NK-92 (cell line): ENCODE data around the gene KCNK4.
"Not testable (repeated sequence)": the region's sequence is repeated elsewhere in the genome, so short reads cannot be mapped to it uniquely, and the experiment has no call there.

Experiments
- DNase-seq: peaks from one replicate; lab custom pipeline; 2025; ENCODE audit not compliant: unreplicated experiment; lab: John Stamatoyannopoulos, UW

The KCNK4 gene

DNA sequence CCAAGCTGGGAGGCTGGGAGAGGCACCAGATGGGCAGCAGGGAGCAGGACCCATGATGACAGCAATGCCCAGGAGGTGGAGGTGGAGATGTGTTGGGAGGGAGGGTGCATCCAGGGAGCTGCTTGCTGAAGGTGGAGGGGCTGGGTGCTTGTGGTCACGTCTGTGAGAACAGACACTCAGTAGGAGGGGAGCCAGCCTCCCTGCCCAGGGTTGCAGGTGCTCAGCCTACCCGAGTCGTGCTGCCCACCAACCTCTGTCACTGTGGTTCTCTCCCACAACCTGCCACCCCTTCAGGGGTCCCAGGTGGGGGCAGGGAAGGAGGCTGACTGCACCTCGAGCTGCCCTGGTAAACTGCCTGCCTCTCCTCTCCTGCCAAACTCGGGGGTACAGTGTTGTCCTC, 32.3 kb downstream of the KCNK4 start:
- DNase-seq = no peak

- DNase-seq = not testable (repeated sequence)
Observed at GRCh38 chr11:64323984-64324383, 32.9 kb downstream of the KCNK4 start.

- DNase-seq = no peak
Observed at GRCh38 chr11:64324692-64325469, 33.8 kb downstream of the KCNK4 start.

DNA sequence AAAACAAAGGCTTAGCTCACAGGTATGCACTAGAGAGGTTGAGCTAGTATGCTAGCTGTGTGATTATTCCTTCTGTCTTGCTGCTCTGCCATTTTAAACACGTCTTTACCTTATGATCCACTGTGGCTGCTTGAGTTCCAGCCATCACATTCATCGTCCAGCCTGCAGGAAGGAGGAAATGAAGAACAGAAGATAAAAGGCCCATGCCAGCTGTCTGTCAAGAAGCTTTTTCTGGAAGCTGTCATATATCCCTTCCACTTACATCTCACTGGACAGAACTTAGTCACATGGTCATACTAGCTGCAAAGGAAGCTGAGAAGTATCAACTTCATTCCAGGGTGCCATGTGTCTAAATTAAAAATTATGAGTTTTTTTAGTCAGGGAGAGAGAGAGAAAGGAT, 36.3 kb downstream of the KCNK4 start:
- DNase-seq = no peak

DNA sequence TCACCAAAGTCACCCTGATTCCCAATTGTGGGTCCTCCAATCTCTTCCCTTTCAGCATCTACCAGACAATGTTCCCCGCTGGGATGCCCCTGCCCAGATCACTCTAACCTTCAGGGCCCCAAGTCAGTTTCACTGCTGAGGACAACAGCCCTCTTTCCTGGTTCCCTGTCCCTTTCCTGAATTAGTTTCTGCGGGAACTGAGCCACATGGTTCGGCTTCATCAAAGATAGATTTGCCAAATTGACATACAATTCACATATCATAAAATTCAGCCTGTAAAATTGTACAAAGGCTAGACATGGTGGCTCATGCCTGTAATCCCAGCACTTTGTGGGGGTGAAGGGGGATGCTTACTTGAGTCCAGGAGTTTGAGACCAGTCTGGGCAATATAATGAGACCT, 36.9 kb downstream of the KCNK4 start:
- no peak for DNase-seq

DNA sequence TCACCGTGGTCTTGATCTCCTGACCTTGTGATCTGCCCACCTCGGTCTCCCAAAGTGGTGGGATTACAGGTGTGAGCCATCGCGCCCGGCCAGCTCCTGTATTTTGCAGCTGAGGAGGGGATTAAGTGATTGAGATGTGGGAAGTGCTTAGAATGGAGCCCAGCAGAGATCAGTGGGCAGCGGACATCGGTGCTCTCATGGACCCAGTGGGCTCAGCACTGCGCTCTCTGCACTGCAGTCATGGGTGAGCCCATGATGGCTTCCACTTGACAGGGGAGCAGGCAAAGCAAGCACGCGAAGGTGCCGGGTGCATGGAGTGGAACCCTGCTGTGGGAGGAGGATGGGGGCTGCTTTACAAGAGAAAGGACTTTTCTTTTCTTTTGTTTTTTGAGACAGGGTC, 39.8 kb downstream of the KCNK4 start:
- DNase-seq = no peak

DNA sequence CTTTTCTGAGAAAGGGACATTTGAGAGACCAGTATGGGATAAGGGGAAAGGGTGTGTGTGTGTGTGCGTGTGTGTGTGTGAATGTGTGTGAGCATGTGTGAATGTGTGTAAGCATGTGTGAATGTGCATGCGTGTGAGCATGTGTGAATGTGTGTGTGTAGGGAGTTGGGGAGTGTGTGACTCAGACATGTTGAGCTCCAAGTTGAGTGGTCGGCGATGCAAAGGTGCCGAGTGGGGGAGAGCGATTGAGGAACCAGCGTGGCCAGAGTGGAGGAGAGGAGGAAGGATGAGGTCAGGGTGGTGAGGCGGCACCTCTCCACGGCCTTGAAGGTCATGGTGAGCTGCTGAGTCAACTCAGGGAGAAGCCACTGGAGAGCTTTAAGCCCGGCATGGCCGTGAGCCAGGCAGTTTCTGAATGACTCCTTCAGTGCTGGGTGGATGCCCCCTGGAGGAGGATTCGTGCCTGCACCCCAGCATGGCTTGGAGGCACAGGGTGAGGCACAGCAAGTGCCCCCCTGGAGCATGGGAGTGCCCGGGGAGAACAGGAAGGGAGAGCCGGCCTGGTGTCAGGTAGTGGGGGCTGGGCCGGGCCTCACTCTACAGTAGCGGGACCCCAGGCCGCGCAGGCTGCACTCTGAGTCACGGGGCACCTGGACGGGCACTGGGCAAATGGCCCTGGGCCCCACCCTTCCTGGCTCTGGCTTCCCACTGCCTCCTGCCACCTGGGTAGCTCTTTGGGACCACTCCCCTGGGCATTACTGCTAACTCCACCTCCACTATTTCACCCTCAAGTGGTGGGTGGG, 40.7 kb downstream of the KCNK4 start:
- DNase-seq = no peak

DNA sequence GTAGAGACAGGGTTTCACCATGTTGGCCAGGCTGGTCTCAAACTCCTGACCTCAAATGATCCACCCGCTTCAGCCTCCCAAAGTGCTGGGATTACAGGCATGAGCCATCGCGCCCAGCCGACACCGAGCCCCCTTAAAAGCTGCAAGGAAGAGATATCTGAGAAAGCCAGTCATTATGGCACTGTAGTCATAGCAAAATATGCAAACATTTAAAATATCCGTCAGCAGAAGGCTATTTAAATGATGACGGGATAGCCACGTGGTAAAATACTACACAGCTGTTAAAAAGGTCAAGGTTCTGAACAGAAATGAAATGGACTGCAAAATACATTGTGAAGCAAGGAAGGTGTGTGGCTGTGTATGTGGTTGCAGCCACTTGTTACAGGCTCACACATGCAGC, 42.5 kb downstream of the KCNK4 start:
- no peak for DNase-seq

DNA sequence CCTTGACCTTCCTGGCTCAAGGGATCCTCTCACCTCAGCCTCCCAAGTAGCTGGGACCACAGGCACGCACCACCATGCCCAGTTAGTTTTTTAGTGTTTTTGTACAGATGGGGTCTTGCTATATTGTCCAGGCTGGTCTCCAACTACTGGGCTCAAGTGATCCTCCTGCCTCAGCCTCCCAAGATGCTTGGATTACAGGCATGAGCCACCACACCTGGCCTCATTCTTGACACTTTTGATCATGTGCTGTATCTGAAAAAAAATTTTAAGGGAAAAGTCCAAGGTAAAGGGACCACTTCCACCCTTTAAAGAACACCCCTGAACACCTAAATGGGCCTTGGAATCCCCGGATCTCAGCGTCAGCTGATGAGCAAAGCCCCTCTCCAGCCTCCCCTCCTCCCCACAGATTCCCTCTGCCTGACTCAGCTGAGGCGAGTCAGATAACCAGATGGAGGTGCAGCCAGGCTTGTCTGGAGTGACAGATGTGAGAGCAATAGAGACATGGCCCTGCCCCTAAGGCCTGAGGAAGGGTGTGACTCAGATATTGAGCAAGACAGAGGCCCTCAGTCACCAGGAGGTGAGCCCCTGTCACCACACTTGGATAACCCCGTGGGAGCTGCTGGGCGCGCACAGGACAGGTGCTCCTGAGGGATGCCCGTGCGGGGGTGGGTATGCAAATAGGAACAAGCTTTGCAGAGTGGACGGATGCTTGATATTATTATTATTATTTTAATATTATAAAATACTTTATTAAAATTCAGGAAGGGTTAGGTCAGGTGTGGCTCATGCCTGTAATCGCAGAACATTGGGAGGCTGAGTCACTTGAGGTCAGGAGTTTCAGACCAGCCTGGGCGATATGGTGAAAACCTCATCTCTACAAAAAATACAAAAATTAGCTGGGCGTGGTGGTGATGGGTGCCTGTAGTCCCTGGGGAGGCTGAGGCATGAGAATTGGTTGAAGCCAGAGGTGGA, 43.9 kb downstream of the KCNK4 start:
- no peak for DNase-seq

DNA sequence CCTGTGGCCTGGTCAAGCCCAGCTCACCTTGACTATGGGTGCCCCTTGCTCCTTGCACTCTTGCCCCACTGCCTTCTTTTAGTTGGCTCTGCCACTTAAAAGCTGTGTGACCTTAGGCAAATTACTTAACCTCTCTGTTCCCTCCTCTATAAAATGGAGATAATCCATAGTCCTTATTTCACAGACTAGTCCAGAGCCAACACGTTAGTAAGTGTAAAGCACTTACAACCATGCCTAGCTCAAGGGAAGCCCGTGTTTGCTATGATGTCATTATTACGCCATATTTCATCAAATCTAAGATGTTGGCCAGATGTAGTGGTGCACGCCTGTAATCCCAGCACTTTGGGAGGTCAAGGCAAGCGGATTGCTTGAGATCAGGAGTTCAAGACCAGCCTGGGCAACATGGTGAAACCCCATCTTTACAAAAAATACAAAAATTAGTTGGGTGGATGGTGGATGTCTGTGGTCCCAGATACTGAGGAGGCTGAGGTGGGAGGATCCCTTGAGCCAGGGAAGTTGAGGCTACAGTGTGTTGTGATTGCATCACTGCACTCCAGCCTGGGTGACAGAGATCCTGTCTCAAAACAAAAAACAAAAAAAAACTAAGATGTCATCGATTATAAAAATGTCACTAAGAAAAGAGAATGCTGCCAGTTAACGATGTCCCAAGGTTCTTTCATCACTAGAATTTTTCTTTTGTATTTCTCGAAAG, 46.6 kb downstream of the KCNK4 start:
- DNase-seq = no peak

DNA sequence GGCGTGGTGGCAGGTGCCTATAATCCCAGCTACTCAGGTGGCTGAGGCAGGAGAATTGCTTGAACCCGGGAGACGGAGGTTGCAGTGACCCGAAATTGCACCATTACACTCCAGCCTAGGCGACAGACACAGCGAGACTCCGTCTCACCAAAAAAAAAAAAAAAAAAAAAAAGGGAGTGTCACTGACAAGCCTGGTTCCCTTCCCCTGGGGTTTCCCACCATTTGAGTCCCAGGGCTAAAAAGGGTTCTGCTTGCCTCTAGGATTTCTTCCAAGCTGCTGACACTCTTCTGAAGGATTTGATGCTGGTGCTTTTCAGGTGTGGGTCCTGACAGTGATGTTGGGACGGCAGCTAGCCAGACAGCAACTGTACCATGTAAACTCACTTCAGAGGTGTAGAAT, 47.6 kb downstream of the KCNK4 start:
- DNase-seq = no peak

DNA sequence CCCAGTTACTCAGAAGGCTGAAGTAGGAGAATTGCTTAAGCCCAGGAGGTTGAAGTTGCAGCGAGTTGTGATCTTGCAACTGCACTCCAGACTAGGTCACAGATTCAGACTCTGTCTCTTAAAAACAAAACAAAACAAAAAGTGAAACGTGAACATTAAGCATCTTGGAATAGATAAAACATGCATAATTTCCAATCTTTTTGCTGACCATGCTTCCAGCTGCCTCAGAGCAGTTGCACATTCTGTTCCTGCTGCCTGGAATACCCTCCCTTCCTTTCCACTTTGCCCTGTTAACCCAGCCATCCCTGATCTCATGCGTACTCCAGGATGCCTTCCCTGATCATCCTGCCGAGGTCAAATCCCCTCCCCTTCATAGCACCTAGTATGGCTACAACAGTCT, 48.2 kb downstream of the KCNK4 start:
- no peak for DNase-seq

- DNase-seq = peak; percentile 36
Observed at GRCh38 chr11:64339754-64340408, 48.8 kb downstream of the KCNK4 start, which contains the start of gene CCDC88B. CCDC88B (plus strand) TSS chr11:64340204; CDS start chr11:64340267, 63 bp downstream.

- no peak for DNase-seq
Observed at GRCh38 chr11:64340671-64341335, 49.7 kb downstream of the KCNK4 start.

GRCh38 chr11:64341429-64341828, 50.3 kb downstream of the KCNK4 start:
- DNase-seq = no peak

GRCh38 chr11:64341851-64342791, 51.0 kb downstream of the KCNK4 start:
- DNase-seq = peak; percentile 29

DNA sequence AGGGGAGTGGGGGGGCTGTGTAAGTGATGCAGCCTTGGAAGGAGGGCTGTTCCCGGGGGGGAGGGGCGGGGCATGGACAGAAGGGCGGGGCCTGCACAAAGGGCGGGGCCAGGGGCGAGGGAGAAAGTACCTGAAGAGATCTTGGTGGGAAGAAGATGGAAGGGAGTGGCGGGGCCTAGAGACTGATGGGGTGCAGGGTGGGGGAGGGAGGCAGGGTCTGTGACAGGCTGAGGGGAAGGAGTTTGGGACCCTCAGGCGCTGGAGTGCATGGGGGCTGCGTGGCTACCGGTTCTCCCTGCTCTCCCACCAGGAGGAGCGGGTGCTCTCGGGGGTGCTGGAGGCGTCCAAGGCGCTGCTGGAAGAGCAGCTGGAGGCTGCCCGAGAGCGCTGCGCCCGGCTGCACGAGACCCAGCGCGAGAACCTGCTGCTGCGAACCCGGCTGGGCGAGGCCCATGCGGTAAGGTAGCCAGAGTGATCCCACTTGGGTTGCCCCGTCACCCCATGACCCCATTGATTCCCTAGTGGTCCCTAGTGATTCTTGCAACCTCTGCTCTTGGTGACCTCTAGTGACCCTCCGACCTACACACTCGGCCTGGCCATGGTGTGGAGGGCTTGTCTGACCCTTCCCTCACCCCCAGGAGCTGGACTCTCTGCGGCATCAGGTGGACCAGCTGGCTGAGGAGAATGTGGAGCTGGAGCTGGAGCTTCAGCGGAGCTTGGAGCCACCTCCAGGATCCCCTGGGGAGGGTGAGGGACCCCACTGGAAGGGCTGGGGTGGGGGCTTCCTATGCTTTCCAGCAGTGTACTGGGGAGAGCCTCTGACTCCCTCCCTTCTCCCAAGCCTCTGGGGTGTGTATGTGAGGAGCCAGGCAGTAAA, 52.0 kb downstream of the KCNK4 start:
- DNase-seq = no peak
